ENCODE data around the gene MASTL.

MASTL gene

GRCh38 chr10:27225642-27226257 is 70.6 kb downstream of the MASTL start:
- no peak for DNase-seq

GRCh38 chr10:27230022-27230421 is 74.9 kb downstream of the MASTL start:
- DNase-seq, result no peak

GRCh38 chr10:27235706-27236105 is 80.6 kb downstream of the MASTL start:
- no peak for DNase-seq

Measured in NCI-H1930 (cell line).